H9 (cell line): Measurements from ENCODE around the gene PNKD. TPM values are rescaled to one million over a fixed set of nuclear protein-coding genes. Genes with fewer than 3 reads are reported as not detected.
"Not testable (repeated sequence)": the region's sequence is repeated elsewhere in the genome, so short reads cannot be mapped to it uniquely, and the experiment has no call there.

Experiments used
- DNase-seq: peaks from one replicate; pipeline ENCODE4 v3.0.0-alpha.2; 2017
- H2AFZ ChIP-seq: one replicate; pipeline ENCODE4 v1.6.1; 2013; ENCODE audit warnings: mild to moderate bottlenecking, low read length, control low read depth, moderate library complexity
- H2AK5ac ChIP-seq: 2 replicates; pipeline ENCODE4 v1.6.1; 2013; ENCODE audit warnings: low read length, control low read depth, mixed read lengths; ENCODE audit not compliant: insufficient read length
- H2BK120ac ChIP-seq: one replicate; pipeline ENCODE4 v1.6.1; 2013; ENCODE audit warnings: low read depth, mild to moderate bottlenecking, low read length, control low read depth, inconsistent platforms; ENCODE audit not compliant: poor library complexity, severe bottlenecking
- H2BK12ac ChIP-seq: 2 replicates; pipeline ENCODE4 v1.6.1; 2013; ENCODE audit warnings: low read length, control low read depth, mixed read lengths, low read depth; ENCODE audit not compliant: insufficient read length
- H2BK15ac ChIP-seq: 2 replicates; pipeline ENCODE4 v1.6.1; 2013; ENCODE audit warnings: low read depth, low read length, control low read depth
- H2BK20ac ChIP-seq: one replicate; pipeline ENCODE4 v1.6.1; 2013; ENCODE audit warnings: low read depth, mild to moderate bottlenecking, low read length, control low read depth, inconsistent platforms; ENCODE audit not compliant: poor library complexity, severe bottlenecking
- H2BK5ac ChIP-seq: 2 replicates; pipeline ENCODE4 v1.6.1; 2013; ENCODE audit warnings: low read length, control low read depth, mixed read lengths; ENCODE audit not compliant: insufficient read length
- H3K14ac ChIP-seq: 2 replicates; pipeline ENCODE4 v1.6.1; 2013; ENCODE audit warnings: low read length, control low read depth; ENCODE audit not compliant: insufficient read depth
- H3K18ac ChIP-seq: 2 replicates; pipeline ENCODE4 v1.6.1; 2013; ENCODE audit warnings: low read depth, mild to moderate bottlenecking, mixed read lengths, low read length, control low read depth; ENCODE audit not compliant: insufficient read length
- H3K23ac ChIP-seq: 2 replicates; pipeline ENCODE4 v1.6.1; 2013; ENCODE audit warnings: low read length, control low read depth, mixed read lengths, low read depth; ENCODE audit not compliant: insufficient read length
- H3K23me2 ChIP-seq: 2 replicates; pipeline ENCODE4 v1.6.1; 2013; ENCODE audit warnings: low read depth, mild to moderate bottlenecking, mixed read lengths, low read length, control low read depth; ENCODE audit not compliant: insufficient read length, poor library complexity, severe bottlenecking
- H3K27ac ChIP-seq: 2 replicates; pipeline ENCODE4 v1.5.1; 2013; ENCODE audit warnings: low read length, control low read depth, mixed read lengths, low read depth; ENCODE audit not compliant: insufficient read length
- H3K27me3 ChIP-seq: 2 replicates; pipeline ENCODE4 v1.6.1; 2013; ENCODE audit warnings: low read length, control low read depth, inconsistent platforms; ENCODE audit not compliant: insufficient read depth
- H3K4ac ChIP-seq: 2 replicates; pipeline ENCODE4 v1.6.1; 2013; ENCODE audit warnings: low read depth, mild to moderate bottlenecking, control low read depth, inconsistent platforms, low read length, moderate library complexity
- H3K4me1 ChIP-seq: 2 replicates; pipeline ENCODE4 v1.6.1; 2013; ENCODE audit warnings: low read length, control low read depth, inconsistent platforms; ENCODE audit not compliant: insufficient read depth
- H3K4me2 ChIP-seq: 2 replicates; pipeline ENCODE4 v1.6.1; 2013; ENCODE audit warnings: low read length, control low read depth, mixed read lengths; ENCODE audit not compliant: insufficient read length, insufficient read depth
- H3K56ac ChIP-seq: 2 replicates; pipeline ENCODE4 v1.6.1; 2013; ENCODE audit warnings: low read depth, mild to moderate bottlenecking, mixed read lengths, low read length, control low read depth; ENCODE audit not compliant: insufficient read length
- H3K79me1 ChIP-seq: 2 replicates; pipeline ENCODE4 v1.6.1; 2013; ENCODE audit warnings: low read depth, mild to moderate bottlenecking, moderate library complexity, low read length, control low read depth, inconsistent platforms; ENCODE audit not compliant: insufficient read depth, poor library complexity, severe bottlenecking
- H3K79me2 ChIP-seq: 2 replicates; pipeline ENCODE4 v1.6.1; 2013; ENCODE audit warnings: low read length, control low read depth, inconsistent platforms; ENCODE audit not compliant: insufficient read depth
- H3K9ac ChIP-seq: 2 replicates; pipeline ENCODE4 v1.6.1; 2013; ENCODE audit warnings: low read length, control low read depth, mixed read lengths; ENCODE audit not compliant: insufficient read length; ENCODE audit errors: extremely low read depth
- H3K9me3 ChIP-seq: one replicate; pipeline ENCODE4 v1.6.1; 2013; ENCODE audit warnings: low read depth, low read length, inconsistent platforms; ENCODE audit not compliant: control insufficient read depth
- H3T11ph ChIP-seq: one replicate; pipeline ENCODE4 v1.6.1; 2013; ENCODE audit warnings: mild to moderate bottlenecking, low read length, control low read depth, inconsistent platforms
- H4K20me1 ChIP-seq: one replicate; pipeline ENCODE4 v1.6.1; 2013; ENCODE audit not compliant: control insufficient read depth, insufficient read length, insufficient read depth
- H4K5ac ChIP-seq: 2 replicates; pipeline ENCODE4 v1.6.1; 2013; ENCODE audit warnings: low read depth, mild to moderate bottlenecking, mixed read lengths, low read length, control low read depth; ENCODE audit not compliant: insufficient read length
- H4K8ac ChIP-seq: replicated peaks from 2 replicates; pipeline ENCODE4 v1.6.1; 2013; ENCODE audit warnings: low read length, control low read depth, mixed read lengths, low read depth; ENCODE audit not compliant: insufficient read length
- H4K91ac ChIP-seq: 2 replicates; pipeline ENCODE4 v1.6.1; 2013; ENCODE audit warnings: low read depth, mild to moderate bottlenecking, moderate library complexity, mixed read lengths, low read length, control low read depth; ENCODE audit not compliant: insufficient read length
- H3K27ac Mint-ChIP-seq, 3 experiments: 2 replicates in 2 of 3; 3 replicates in 1 of 3; pipeline ENCODE4 v1.8.0; 2020 to 2021; ENCODE audit warnings: mixed read lengths in 3 of 3, mild to moderate bottlenecking in 1 of 3, moderate library complexity in 1 of 3
- H3K27me3 Mint-ChIP-seq: 2 replicates; pipeline ENCODE4 v1.8.0; 2021; ENCODE audit warnings: low read depth, mild to moderate bottlenecking, moderate library complexity, mixed read lengths
- H3K36me3 Mint-ChIP-seq, 3 experiments: 2 replicates in 2 of 3; 3 replicates in 1 of 3; pipeline ENCODE4 v1.8.0; 2020 to 2021; ENCODE audit warnings: low read depth in 3 of 3, mixed read lengths in 3 of 3; ENCODE audit not compliant: insufficient read depth in 1 of 3
- H3K4me1 Mint-ChIP-seq, 2 experiments: 2 replicates each; pipeline ENCODE4 v1.8.0; 2020; ENCODE audit warnings: mixed read lengths in 2 of 2
- H3K4me3 Mint-ChIP-seq, 2 experiments: 2 replicates in 1 of 2; 3 replicates in 1 of 2; pipeline ENCODE4 v1.8.0; 2020 to 2021; ENCODE audit warnings: mild to moderate bottlenecking in 2 of 2, mixed read lengths in 2 of 2, moderate library complexity in 1 of 2
- H3K9me3 Mint-ChIP-seq, 2 experiments: 2 replicates in 1 of 2; 3 replicates in 1 of 2; pipeline ENCODE4 v1.8.0; 2020; ENCODE audit warnings: mild to moderate bottlenecking in 2 of 2, mixed read lengths in 2 of 2, moderate library complexity in 1 of 2
- CTCF ChIP-seq: fragments of 200-600 bp; sonication (generic); conservative IDR thresholded peaks from 3 replicates; pipeline ENCODE4 v1.8.0; 2021; ENCODE audit warnings: antibody characterized with exemption, mild to moderate bottlenecking
- WGBS: extraction: QIAGEN DNeasy Blood & Tissue Kit; methylation state at CpG from one replicate; pipeline ENCODE4 v1.1.7; 2013; ENCODE audit warnings: missing lambda C conversion rate, low lambda C conversion rate, mixed read lengths; ENCODE audit not compliant: insufficient read length; ENCODE audit errors: extremely low coverage; 5-methylcytosine and 5-hydroxymethylcytosine counted together
- total RNA-seq: library from RNA; stranded (reverse); gene quantifications from 2 replicates; pipeline ENCODE4 v1.2.1, GENCODE V29; 2021

Gene PNKD
- total RNA-seq, 1 experiment from 2014 or later = 31.6 TPM

DNA sequence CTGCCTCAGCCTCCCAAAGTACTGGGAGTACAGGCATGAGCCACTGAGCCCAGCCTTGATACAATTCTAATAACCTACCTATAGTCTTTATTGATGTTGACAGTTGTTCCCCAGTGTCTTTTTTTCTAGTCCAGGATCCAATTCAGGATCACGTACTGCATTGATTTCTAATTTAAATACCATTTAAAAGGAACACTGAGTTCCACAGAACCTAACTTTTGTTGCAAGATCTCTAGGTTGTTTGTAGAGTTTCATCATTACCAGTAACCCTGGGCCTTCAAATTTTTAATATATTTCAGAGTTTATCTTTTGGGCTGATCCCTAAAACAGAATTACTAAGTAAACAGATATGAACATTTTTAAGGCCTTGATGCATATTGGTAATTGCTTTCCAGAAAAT is 43.0 kb downstream of the PNKD start:
- Histone ChIP-seq H3K4me1 (no peaks in the 10 kb centered on the region), H2BK12ac (no peak overlapping the region), H4K8ac (no peak overlapping the region), H3K27me3 (no peaks in the 10 kb centered on the region), H3K9ac (no peak overlapping the region), H3K9me3 (no peaks in the 10 kb centered on the region), H4K5ac (no peak overlapping the region), H3K79me2 (no peaks in the 10 kb centered on the region), H2AK5ac (no peak overlapping the region), H3K79me1 (no peaks in the 10 kb centered on the region), H2BK20ac (no peak overlapping the region), H3K56ac (no peak overlapping the region), H2AFZ (no peak overlapping the region), H3K23me2 (no peaks in the 10 kb centered on the region), H2BK15ac (no peak overlapping the region), H2BK120ac (no peak overlapping the region), H3K18ac (no peak overlapping the region), H3K4ac (no peak overlapping the region), H3T11ph (no peak overlapping the region), H3K27ac (no peak overlapping the region), H2BK5ac (no peak overlapping the region), H3K14ac (no peak overlapping the region), H3K23ac (no peak overlapping the region), H4K20me1 (no peaks in the 10 kb centered on the region), H3K4me2 (no peak overlapping the region), H4K91ac (no peak overlapping the region)
- H3K4me3 Mint-ChIP-seq = no peak overlapping the region
- no peak for DNase-seq
- H3K27ac Mint-ChIP-seq = no peak overlapping the region
- H3K4me1 Mint-ChIP-seq = peaks cover 5 to 14% of the 10 kb centered on the region in 2 experiments
- H3K36me3 Mint-ChIP-seq = no peaks in the 10 kb centered on the region
- no peak for TF ChIP-seq CTCF
- no CpG with 5 or more reads among the region's 1 CpG for WGBS
- no peaks in the 10 kb centered on the region; the same call in 1 of the 2 replicates for H3K27me3 Mint-ChIP-seq
- H3K9me3 Mint-ChIP-seq = no peaks in the 10 kb centered on the region

DNA sequence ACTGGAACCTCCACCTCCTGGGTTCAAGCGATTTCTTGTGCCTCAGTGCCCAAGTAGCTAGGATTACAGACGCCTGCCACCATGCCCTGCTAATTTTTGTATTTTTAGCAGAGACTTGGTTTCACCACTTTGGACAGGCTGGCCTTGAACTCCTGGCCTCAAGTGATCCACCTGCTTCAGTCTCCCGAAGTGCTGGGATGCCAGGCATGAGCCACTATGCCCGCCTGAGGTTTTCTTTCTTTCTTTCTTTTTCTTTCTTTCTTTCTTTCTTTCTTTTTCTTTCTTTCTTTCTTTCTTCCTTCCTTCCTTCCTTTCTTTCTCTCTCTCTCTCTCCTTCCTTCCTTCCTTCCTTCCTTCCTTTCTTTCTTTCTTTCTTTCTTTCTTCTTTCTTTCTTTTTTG is 44.4 kb downstream of the PNKD start:
- H3K56ac ChIP-seq, H3K9me3 Mint-ChIP-seq, H3K27ac Mint-ChIP-seq, H3K23ac ChIP-seq, DNase-seq, H4K20me1 ChIP-seq, H2BK120ac ChIP-seq, H3K23me2 ChIP-seq, H2AK5ac ChIP-seq, H3K14ac ChIP-seq, H4K8ac ChIP-seq, H2BK12ac ChIP-seq, H3K4ac ChIP-seq, H3K18ac ChIP-seq, H2BK15ac ChIP-seq, H3K36me3 Mint-ChIP-seq, H3K27ac ChIP-seq, H3K27me3 ChIP-seq, H3K4me2 ChIP-seq, H3K79me1 ChIP-seq, H3T11ph ChIP-seq, H3K27me3 Mint-ChIP-seq, H2BK5ac ChIP-seq, H4K91ac ChIP-seq, H3K4me1 ChIP-seq, H2BK20ac ChIP-seq, H3K79me2 ChIP-seq, H3K9ac ChIP-seq, H4K5ac ChIP-seq, H2AFZ ChIP-seq, H3K4me3 Mint-ChIP-seq, H3K9me3 ChIP-seq: not testable (repeated sequence)
- H3K4me1 Mint-ChIP-seq = peaks cover 5 to 14% of the 10 kb centered on the region in 2 experiments
- WGBS = no CpG with 5 or more reads among the region's 4 CpGs
